HG03378 (cell line): ENCODE measurements around the gene ZBTB48.

Source experiments
- ATAC-seq: cut with Tn5 transposase; IDR thresholded peaks from one replicate; pipeline ENCODE4 v1.9.1; 2021; ENCODE audit warnings: mild to moderate bottlenecking, moderate library complexity; ENCODE audit not compliant: unreplicated experiment

Gene ZBTB48

GRCh38 chr1:6572653-6573383, 7.0 kb upstream of the ZBTB48 start:
- ATAC-seq: no peak

- ATAC-seq: no peak
Measured at GRCh38 chr1:6574025-6574620, 5.7 kb upstream of the ZBTB48 start.

GRCh38 chr1:6574818-6575217, 5.0 kb upstream of the ZBTB48 start:
- no peak for ATAC-seq

GRCh38 chr1:6577831-6578525, 1.8 kb upstream of the ZBTB48 start:
- ATAC-seq: no peak

- no peak for ATAC-seq
Measured at GRCh38 chr1:6578624-6579373, 995 bp upstream of the ZBTB48 start.

GRCh38 chr1:6580119-6580592, 362 bp downstream of the ZBTB48 start:
- no peak for ATAC-seq

- ATAC-seq: no peak
Measured at GRCh38 chr1:6580593-6581409, 1.0 kb downstream of the ZBTB48 start.

- ATAC-seq: no peak
Measured at GRCh38 chr1:6581561-6582305, 1.9 kb downstream of the ZBTB48 start.

- no peak for ATAC-seq
Measured at GRCh38 chr1:6582370-6582769, 2.6 kb downstream of the ZBTB48 start.

- no peak for ATAC-seq
Measured at GRCh38 chr1:6584126-6585080, 4.6 kb downstream of the ZBTB48 start.

GRCh38 chr1:6585081-6585722, 5.4 kb downstream of the ZBTB48 start:
- ATAC-seq: no peak

- ATAC-seq: no peak
Measured at GRCh38 chr1:6585841-6586240, 6.0 kb downstream of the ZBTB48 start.

GRCh38 chr1:6586404-6586816, 6.6 kb downstream of the ZBTB48 start:
- ATAC-seq: no peak

GRCh38 chr1:6587261-6588005, 7.6 kb downstream of the ZBTB48 start:
- no peak for ATAC-seq

- ATAC-seq: no peak
Measured at GRCh38 chr1:6588128-6588892, 8.5 kb downstream of the ZBTB48 start.

- ATAC-seq: no peak
Measured at GRCh38 chr1:6588893-6589520, 9.2 kb downstream of the ZBTB48 start.
